Measurements from ENCODE around the gene PEAR1. TPM values are rescaled to one million over a fixed set of nuclear protein-coding genes. Genes with fewer than 3 reads are reported as not detected.

Gene PEAR1
- polyA plus RNA-seq, 3 donors = not detected

GRCh38 chr1:156921053-156921529, 27.6 kb downstream of the PEAR1 start:
- Mint-ChIP-seq H3K4me3 (peak overlapping the region in 1 of 2 donors; percentile 88), H3K9me3 (peaks cover 0 to 30% (median 14%) of the 10 kb centered on the region in 7 donors), H3K36me3 (peaks cover 0 to 19% of the 10 kb centered on the region in 2 donors), H3K27ac (no peak overlapping the region), H3K27me3 (ENCODE audit: low read depth in 3 of 3) (peaks cover 76 to 86% (median 78%) of the 10 kb centered on the region in 3 donors), H3K4me1 (peaks cover 25% of the 10 kb centered on the region)
- Histone ChIP-seq H3K9me3 (replicated peaks in 1 of 2; ENCODE audit: control insufficient read depth in 1 of 2, insufficient read depth in 1 of 2, low read length in 2 of 2) (peaks cover 0 to 28% of the 10 kb centered on the region in 2 donors), H3K4me3 (replicated peaks in 1 of 3; ENCODE audit: low read depth in 2 of 3, low read length in 3 of 3) (no peak overlapping the region), H4K20me1 (ENCODE audit: insufficient read depth, low read length) (no peaks in the 10 kb centered on the region), H3K27me3 (ENCODE audit: control insufficient read depth in 2 of 2, insufficient read depth in 2 of 2, low read length in 2 of 2) (peaks cover 61 to 76% of the 10 kb centered on the region in 2 donors), H3K79me2 (ENCODE audit: insufficient read depth, low read length) (no peaks in the 10 kb centered on the region), H3K9ac (ENCODE audit: insufficient read depth, low read length, poor library complexity, severe bottlenecking) (no peak overlapping the region), H3K36me3 (replicated peaks in 1 of 2; ENCODE audit: control insufficient read depth in 1 of 2, insufficient read depth in 2 of 2, low read length in 2 of 2) (no peaks in the 10 kb centered on the region), H3K27ac (ENCODE audit: low read depth in 1 of 2, low read length in 2 of 2) (no peak overlapping the region), H2AFZ (ENCODE audit: insufficient read depth, low read depth, low read length, poor library complexity, severe bottlenecking) (no peak overlapping the region), H3K4me1 (ENCODE audit: control insufficient read depth in 1 of 2, insufficient read depth in 2 of 2, low read length in 2 of 2) (peaks cover 8 to 18% of the 10 kb centered on the region in 2 donors), H3K4me2 (replicated peaks; ENCODE audit: extremely low read depth, low read length, poor library complexity, severe bottlenecking) (no peak overlapping the region)
- intact Hi-C loops (cut with micrococcal nuclease) = no loop called here
- TF ChIP-seq, protein P1, sequence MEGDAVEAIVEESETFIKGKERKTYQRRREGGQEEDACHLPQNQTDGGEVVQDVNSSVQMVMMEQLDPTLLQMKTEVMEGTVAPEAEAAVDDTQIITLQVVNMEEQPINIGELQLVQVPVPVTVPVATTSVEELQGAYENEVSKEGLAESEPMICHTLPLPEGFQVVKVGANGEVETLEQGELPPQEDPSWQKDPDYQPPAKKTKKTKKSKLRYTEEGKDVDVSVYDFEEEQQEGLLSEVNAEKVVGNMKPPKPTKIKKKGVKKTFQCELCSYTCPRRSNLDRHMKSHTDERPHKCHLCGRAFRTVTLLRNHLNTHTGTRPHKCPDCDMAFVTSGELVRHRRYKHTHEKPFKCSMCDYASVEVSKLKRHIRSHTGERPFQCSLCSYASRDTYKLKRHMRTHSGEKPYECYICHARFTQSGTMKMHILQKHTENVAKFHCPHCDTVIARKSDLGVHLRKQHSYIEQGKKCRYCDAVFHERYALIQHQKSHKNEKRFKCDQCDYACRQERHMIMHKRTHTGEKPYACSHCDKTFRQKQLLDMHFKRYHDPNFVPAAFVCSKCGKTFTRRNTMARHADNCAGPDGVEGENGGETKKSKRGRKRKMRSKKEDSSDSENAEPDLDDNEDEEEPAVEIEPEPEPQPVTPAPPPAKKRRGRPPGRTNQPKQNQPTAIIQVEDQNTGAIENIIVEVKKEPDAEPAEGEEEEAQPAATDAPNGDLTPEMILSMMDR (IDR thresholded peaks at IDR 0.05) = no peak
- no peak for DNase-seq
- WGBS (ENCODE audit: insufficient coverage) = 80% methylated on average over 1 of the region's 7 CpGs

DNA sequence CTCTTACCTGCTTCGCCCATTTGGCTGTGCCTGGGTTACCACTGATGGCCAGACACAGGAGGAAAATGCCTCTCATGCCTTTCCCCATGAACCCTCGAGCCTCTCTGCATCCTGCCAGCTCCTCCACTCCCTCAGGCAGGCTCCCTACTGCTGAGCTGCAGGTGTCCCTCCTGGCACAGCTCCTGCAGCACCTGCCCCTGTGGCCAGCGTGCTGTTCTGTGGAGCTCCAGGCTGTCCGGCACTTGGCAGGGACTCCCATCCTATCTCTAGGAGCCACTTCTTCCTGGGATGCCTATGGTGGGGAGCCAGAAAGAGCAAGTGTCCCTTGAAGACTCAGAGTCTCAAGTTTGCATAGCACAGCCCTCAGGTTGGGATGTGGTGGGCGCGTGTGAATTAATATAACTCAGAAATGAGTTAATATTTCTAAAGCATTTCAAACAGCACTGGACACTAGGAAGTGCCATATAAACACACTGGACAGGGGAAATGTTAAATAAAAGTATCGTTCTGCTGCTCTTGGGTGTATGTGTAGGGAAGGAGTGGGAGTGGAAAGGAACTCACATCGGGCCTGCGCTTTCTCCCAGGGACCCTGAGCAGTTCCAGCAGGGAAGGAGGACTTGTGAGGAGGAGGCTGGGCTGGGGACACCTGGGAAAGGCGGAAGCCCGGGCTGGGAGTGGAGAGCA, 29.6 kb downstream of the PEAR1 start:
- H3K27me3 ChIP-seq (ENCODE audit: control insufficient read depth in 2 of 2, insufficient read depth in 2 of 2, low read length in 2 of 2) = peaks cover 73 to 97% of the 10 kb centered on the region in 2 donors
- no peaks in the 10 kb centered on the region for H4K20me1 ChIP-seq (ENCODE audit: insufficient read depth, low read length)
- no peak for DNase-seq
- Mint-ChIP-seq H3K4me3 (peak overlapping the region in 1 of 2 donors; percentile 88), H3K27me3 (ENCODE audit: low read depth in 3 of 3) (peaks cover 93 to 98% (median 95%) of the 10 kb centered on the region in 3 donors), H3K27ac (peak overlapping the region in 1 of 7 donors; percentile 72), H3K4me1 (peaks cover 37% of the 10 kb centered on the region), H3K9me3 (peaks cover 2 to 34% (median 16%) of the 10 kb centered on the region in 7 donors), H3K36me3 (peaks cover 3 to 23% of the 10 kb centered on the region in 2 donors)
- peaks cover 4 to 41% of the 10 kb centered on the region in 2 donors for H3K9me3 ChIP-seq (replicated peaks in 1 of 2; ENCODE audit: control insufficient read depth in 1 of 2, insufficient read depth in 1 of 2, low read length in 2 of 2)
- 9% methylated on average over 7 of the region's 11 CpGs for WGBS (ENCODE audit: insufficient coverage)
- peaks cover 18 to 27% of the 10 kb centered on the region in 2 donors for H3K4me1 ChIP-seq (ENCODE audit: control insufficient read depth in 1 of 2, insufficient read depth in 2 of 2, low read length in 2 of 2)
- no peak overlapping the region for H2AFZ ChIP-seq (ENCODE audit: insufficient read depth, low read depth, low read length, poor library complexity, severe bottlenecking)
- H3K27ac ChIP-seq (ENCODE audit: low read depth in 1 of 2, low read length in 2 of 2) = no peak overlapping the region
- no peaks in the 10 kb centered on the region for H3K79me2 ChIP-seq (ENCODE audit: insufficient read depth, low read length)
- H3K9ac ChIP-seq (ENCODE audit: insufficient read depth, low read length, poor library complexity, severe bottlenecking) = no peak overlapping the region
- intact Hi-C loops (cut with micrococcal nuclease) = no loop called here
- TF ChIP-seq, protein P1 (IDR thresholded peaks at IDR 0.05) = no peak
- H3K4me3 ChIP-seq (replicated peaks in 1 of 3; ENCODE audit: low read depth in 2 of 3, low read length in 3 of 3) = peak overlapping the region in 1 of 3 experiments; percentile 10
- H3K4me2 ChIP-seq (replicated peaks; ENCODE audit: extremely low read depth, low read length, poor library complexity, severe bottlenecking) = no peak overlapping the region
- no peaks in the 10 kb centered on the region for H3K36me3 ChIP-seq (replicated peaks in 1 of 2; ENCODE audit: control insufficient read depth in 1 of 2, insufficient read depth in 2 of 2, low read length in 2 of 2)

All from CD14-positive monocyte (primary cell).